Kidney epithelial cell (primary cell): ENCODE results near the gene OSBPL2. TPM values are rescaled to one million over a fixed set of nuclear protein-coding genes. Genes with fewer than 3 reads are reported as not detected.

Source experiments
- DNase-seq: peaks from one replicate; pipeline ENCODE4 v3.0.0-alpha.2; 2010; ENCODE audit warnings: low read depth
- H3K27me3 ChIP-seq: 2 replicates; pipeline ENCODE4 v1.6.0; 2011; ENCODE audit warnings: low read length; ENCODE audit not compliant: control insufficient read depth, insufficient read depth
- H3K36me3 ChIP-seq: 2 replicates; pipeline ENCODE4 v1.5.1; 2011; ENCODE audit warnings: low read length; ENCODE audit not compliant: control insufficient read depth, insufficient read depth
- H3K4me3 ChIP-seq: 2 replicates; pipeline ENCODE4 v1.5.1; 2011; ENCODE audit warnings: low read depth, mild to moderate bottlenecking, control low read depth, low read length
- total RNA-seq: library from RNA; depleted of rRNA; stranded (reverse); fragments of >200 nt; gene quantifications from 2 replicates; pipeline ENCODE4 v1.2.3, GENCODE V29; 2015
- TF ChIP-seq, protein P1 (sequence below): IDR thresholded peaks from 2 replicates; pipeline ENCODE4 v1.5.1; 2011; ENCODE audit warnings: mild to moderate bottlenecking, moderate library complexity, low read length, control low read depth, inconsistent platforms; ENCODE audit not compliant: insufficient read depth, poor library complexity, severe bottlenecking

OSBPL2 gene
- total RNA-seq, 1 donor from 2014 or later: 26.5 TPM

DNA sequence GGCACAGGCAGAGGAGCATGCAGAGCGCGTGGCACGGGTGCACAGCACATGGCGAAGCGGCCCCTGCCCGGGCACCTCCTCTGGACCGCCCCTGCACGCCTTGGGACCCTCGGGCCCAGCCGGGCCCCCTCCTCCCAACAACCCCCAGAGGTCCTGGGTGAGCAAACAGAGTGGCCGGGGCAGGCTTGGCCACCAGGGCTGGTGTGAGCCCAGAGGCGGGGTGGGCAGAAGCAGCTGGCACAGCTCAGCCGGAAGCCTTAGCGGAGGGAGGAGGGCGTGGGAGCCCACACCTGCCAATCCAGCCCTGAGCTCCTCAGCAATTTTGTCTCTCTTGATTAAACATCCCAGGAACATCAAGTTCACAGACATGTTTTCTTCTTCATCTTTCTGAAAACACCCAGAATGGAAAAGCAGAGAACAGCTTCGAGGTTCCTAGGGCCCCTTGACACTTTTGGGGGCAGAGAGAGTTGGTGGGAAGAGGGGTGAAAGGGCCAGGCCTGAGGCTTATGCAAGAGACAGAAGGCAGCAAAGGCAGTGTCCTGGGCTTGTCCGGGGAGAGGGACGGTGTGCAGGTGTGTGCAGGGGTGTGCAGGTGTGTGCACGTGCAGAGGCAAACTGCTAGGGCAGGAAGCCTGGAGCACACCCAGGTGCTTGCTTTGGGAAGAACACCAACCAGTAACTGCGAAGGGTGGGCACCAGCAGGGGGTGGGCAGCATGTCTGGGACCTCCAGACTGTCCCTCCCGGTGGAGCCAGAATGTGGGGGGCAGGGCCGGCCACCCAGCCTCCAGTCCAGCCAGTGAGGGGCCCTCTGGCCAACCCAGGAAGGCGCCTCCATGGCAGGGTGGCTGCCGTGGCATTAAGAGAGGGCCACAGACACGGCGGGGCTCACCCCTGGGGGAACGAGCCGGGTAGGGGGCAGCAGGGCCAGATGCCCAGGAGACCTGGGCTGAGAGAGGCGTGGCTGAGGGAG is 23.0 kb upstream of the OSBPL2 start:
- TF ChIP-seq, protein P1, sequence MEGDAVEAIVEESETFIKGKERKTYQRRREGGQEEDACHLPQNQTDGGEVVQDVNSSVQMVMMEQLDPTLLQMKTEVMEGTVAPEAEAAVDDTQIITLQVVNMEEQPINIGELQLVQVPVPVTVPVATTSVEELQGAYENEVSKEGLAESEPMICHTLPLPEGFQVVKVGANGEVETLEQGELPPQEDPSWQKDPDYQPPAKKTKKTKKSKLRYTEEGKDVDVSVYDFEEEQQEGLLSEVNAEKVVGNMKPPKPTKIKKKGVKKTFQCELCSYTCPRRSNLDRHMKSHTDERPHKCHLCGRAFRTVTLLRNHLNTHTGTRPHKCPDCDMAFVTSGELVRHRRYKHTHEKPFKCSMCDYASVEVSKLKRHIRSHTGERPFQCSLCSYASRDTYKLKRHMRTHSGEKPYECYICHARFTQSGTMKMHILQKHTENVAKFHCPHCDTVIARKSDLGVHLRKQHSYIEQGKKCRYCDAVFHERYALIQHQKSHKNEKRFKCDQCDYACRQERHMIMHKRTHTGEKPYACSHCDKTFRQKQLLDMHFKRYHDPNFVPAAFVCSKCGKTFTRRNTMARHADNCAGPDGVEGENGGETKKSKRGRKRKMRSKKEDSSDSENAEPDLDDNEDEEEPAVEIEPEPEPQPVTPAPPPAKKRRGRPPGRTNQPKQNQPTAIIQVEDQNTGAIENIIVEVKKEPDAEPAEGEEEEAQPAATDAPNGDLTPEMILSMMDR: no peak
- no peak for DNase-seq
- peaks cover 82% of the 10 kb centered on the region for H3K27me3 ChIP-seq
- H3K36me3 ChIP-seq: no peaks in the 10 kb centered on the region
- no peak overlapping the region for H3K4me3 ChIP-seq

DNA sequence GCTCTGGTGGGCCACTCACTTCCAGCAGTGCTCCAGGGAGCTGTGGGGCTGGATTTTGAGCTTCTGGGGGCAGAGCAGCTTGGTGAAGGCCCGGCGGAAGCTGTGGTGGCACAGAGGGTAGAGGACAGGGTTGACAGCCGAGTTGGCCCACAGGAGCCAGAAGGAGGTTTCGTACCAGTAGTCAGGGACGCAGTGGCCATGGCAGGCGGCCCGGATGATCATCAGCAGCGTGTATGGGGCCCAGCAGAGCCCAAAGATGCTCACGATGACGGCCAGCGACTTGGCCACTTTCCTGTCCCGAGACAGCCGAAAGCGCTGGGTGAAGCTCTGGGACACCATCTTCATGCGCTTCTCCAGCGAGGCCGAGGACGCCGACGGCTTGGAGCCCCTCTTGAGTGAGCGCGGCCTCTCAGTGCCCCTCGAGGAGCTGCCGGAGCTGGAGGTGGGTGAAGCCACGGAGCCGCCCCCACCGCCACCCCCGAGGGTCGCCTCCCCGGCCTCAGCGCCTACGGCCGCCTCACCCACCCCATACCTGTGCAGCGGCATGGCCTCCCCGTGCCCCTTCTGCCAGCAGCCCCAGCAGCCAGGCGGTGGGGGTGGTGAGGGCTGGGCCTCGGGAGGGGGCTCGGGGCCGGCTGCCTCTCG is 22.2 kb upstream of the OSBPL2 start:
- DNase-seq: no peak
- no peak overlapping the region for H3K4me3 ChIP-seq
- peaks cover 82% of the 10 kb centered on the region for H3K27me3 ChIP-seq
- no peaks in the 10 kb centered on the region for H3K36me3 ChIP-seq
- TF ChIP-seq, protein P1: no peak

DNA sequence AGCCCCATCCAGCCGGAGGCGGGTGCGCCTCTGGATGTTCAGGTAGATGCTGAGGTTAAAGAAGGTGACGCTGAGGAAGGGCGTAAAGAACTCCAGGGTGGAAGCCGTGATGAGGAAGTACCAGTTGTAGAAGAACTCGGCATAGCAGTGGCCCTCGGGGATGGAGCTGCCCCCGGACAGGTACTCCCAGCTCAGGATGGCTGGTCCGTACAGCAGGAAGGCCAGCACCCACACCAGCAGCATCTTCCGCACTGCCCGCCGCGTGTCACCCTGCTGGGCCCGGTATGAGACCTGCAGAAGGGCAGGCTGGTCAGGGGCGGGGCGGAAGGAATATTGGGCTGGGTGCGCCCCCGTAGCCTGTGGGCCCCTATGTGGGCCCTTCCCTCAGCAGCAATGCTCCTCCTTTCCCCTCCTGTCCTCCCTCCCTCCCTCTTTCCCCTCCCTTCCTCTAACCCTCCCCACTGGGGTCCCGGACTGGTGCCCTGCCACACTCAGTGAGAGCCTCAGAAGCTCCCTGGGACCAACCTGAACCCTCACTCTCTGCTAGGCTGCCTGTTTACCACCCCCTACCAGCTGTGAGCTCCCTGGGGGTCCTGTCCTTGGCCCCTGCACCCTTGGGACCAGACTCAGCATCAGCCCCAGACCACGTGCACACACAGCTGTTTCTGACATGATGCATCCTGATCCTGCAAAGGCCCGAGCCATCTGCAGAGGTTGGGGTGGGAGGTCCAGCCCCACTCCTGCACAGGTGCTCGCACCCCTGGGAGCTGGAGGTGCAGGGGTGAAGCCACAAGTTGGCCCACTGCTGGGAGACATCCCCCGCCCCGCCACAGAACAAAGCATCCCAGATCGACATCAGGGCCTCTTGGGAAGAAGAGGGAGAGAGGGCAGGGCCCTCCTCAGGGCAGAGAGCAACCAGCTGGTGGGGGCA is 21.4 kb upstream of the OSBPL2 start:
- TF ChIP-seq, protein P1: no peak
- no peak for DNase-seq
- Histone ChIP-seq H3K4me3 (no peak overlapping the region), H3K27me3 (peaks cover 82% of the 10 kb centered on the region), H3K36me3 (no peaks in the 10 kb centered on the region)

DNA sequence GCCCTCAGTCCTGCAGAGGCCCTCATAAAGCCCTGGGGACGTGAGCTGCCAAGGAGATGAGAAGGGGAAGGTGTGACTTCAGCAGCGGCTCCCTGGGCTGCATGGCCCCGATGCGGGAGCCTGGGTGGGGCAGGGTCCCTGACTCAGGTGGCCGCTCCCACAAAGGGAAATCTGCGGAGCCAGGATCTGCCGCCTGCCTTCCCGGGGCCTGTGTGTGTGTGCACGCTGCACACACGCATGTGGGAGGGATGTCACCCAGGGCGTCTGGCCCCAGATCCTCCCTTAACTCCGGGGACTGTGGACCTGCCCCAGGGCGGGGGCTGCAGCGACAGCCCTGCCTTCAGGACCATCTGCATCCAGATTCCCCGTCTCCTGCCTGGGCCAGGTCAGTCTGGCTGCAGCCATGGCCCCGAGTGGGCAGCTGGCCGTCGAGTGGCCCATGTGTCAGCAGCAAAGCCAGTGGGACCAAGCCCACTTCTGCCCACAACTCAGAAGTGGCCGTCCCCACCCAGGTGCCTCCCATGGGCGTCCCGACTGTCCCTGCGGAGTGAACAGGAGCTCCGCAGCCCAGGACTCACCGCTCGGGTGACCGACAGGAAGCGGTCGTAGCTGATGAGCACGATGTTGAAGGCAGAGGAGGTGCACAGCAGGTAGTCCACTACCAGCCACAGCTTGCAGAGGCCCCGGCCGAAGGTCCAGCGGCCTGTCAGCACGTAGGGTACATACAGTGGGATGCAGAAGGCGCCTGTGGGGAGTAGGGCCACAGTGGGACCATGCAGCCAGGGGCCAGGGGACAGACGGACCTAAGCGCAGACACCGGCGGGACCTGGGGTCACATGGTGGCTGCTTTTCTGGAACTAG is 20.2 kb upstream of the OSBPL2 start:
- Histone ChIP-seq H3K27me3 (peaks cover 87% of the 10 kb centered on the region), H3K36me3 (no peaks in the 10 kb centered on the region), H3K4me3 (no peak overlapping the region)
- no peak for DNase-seq
- TF ChIP-seq, protein P1: no peak
